Body of pancreas (tissue), 4 donors: ENCODE results near the gene GRK1.

Experiments
- CTCF ChIP-seq, 7 experiments: fragments of 450-650 bp in 4 of 7; fragments of 200-600 bp in 3 of 7; sonication (generic) in 3 of 7; IDR thresholded peaks; one replicate each; pipeline ENCODE4 v1.5.1; 2016 to 2019; ENCODE audit warnings: antibody characterized with exemption in 7 of 7
- POLR2A ChIP-seq, 3 donors: fragments of 450-650 bp; IDR thresholded peaks; one replicate each; pipeline ENCODE4 v1.6.1; 2016; ENCODE audit warnings: antibody characterized with exemption in 3 of 3, mild to moderate bottlenecking in 2 of 3

- TF ChIP-seq CTCF (IDR thresholded peaks at IDR 0.05) (no peak), POLR2A (IDR thresholded peaks at IDR 0.05) (no peak)
Observed at GRCh38 chr13:113754242-113754641, 87.2 kb downstream of the GRK1 start.
